ENCODE data around the gene EDN1.

The EDN1 gene

DNA sequence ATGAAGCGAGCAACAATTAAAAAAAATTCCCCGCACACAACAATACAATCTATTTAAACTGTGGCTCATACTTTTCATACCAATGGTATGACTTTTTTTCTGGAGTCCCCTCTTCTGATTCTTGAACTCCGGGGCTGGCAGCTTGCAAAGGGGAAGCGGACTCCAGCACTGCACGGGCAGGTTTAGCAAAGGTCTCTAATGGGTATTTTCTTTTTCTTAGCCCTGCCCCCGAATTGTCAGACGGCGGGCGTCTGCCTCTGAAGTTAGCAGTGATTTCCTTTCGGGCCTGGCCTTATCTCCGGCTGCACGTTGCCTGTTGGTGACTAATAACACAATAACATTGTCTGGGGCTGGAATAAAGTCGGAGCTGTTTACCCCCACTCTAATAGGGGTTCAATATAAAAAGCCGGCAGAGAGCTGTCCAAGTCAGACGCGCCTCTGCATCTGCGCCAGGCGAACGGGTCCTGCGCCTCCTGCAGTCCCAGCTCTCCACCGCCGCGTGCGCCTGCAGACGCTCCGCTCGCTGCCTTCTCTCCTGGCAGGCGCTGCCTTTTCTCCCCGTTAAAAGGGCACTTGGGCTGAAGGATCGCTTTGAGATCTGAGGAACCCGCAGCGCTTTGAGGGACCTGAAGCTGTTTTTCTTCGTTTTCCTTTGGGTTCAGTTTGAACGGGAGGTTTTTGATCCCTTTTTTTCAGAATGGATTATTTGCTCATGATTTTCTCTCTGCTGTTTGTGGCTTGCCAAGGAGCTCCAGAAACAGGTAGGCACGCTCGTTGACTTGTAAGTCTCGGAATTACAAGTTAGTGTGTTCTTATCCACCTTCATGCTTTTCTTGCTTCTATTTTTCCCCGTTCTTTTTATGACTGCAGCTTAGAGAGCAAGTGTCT is at the start of gene EDN1:
Gene EDN1 (plus strand): TSS at position 429 of the 888 bp plus-strand sequence. CDS start 269 bp downstream, at position 698.
- Histone ChIP-seq H3K4me3 (IDR thresholded peaks at IDR 0.05; ENCODE audit: insufficient read depth, low read depth, low read length) (peak within 1 kb of the TSS; percentile 52), H3K27ac (no peak within 1 kb of the TSS), H2AFZ (ENCODE audit: low read depth) (peak within 1 kb of the TSS; percentile 96), H4K20me1 (ENCODE audit: insufficient read depth) (no peaks in the 10 kb centered on the region), H3K4me2 (peak within 1 kb of the TSS; percentile 95), H3K9ac (peak within 1 kb of the TSS; percentile 38; the same call in 1 of the 2 replicates), H3K27me3 (ENCODE audit: insufficient read depth, low read depth) (no peaks in the 10 kb centered on the region), H3K79me2 (ENCODE audit: insufficient read depth, low read depth) (no peaks in the 10 kb centered on the region), H3K4me1 (ENCODE audit: low read depth, poor library complexity, severe bottlenecking) (peaks cover 6% of the 10 kb centered on the region), H3K36me3 (ENCODE audit: insufficient read depth) (no peaks in the 10 kb centered on the region)
- TF ChIP-seq, protein P1, sequence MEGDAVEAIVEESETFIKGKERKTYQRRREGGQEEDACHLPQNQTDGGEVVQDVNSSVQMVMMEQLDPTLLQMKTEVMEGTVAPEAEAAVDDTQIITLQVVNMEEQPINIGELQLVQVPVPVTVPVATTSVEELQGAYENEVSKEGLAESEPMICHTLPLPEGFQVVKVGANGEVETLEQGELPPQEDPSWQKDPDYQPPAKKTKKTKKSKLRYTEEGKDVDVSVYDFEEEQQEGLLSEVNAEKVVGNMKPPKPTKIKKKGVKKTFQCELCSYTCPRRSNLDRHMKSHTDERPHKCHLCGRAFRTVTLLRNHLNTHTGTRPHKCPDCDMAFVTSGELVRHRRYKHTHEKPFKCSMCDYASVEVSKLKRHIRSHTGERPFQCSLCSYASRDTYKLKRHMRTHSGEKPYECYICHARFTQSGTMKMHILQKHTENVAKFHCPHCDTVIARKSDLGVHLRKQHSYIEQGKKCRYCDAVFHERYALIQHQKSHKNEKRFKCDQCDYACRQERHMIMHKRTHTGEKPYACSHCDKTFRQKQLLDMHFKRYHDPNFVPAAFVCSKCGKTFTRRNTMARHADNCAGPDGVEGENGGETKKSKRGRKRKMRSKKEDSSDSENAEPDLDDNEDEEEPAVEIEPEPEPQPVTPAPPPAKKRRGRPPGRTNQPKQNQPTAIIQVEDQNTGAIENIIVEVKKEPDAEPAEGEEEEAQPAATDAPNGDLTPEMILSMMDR (conservative IDR thresholded peaks at IDR 0.05; ENCODE audit: low read depth, low read length), result peak; percentile 13

DNA sequence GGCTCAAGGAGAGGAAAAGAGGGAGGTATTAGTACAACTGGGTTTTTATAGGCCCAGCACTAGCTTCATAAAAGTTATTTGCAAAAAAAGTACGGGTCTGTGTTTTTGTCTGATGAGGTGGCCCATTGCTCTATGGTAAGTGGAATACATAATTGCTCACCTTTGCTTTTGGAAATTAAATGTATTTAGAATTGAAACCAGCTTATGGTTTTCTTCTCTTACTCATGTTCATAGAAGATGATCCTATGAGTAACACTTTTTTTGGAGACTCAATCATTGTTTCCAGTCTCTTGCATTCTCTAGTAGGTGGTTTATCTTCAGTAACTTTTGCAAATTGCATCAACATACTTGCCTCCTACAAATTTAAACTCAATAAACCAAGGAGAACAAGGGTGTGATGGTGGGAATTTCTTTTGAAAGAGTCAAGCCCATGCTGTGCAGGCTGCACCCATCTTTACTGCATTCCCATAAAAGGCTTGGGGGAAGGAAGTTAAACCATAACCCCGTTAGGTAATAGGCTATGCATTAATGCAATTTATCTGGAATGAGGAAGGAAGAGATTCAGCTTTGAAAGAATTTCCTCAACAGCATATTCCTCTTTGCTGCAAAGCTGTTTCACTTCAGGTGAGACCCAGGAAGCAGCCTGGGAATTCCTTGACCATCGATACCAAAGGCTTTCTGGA is 48.5 kb upstream of the EDN1 start:
- H3K79me2 ChIP-seq (ENCODE audit: insufficient read depth, low read depth), result no peaks in the 10 kb centered on the region
- no peaks in the 10 kb centered on the region for H4K20me1 ChIP-seq (ENCODE audit: insufficient read depth)
- H3K4me2 ChIP-seq, result no peak overlapping the region
- H3K4me1 ChIP-seq (ENCODE audit: low read depth, poor library complexity, severe bottlenecking), result no peaks in the 10 kb centered on the region
- TF ChIP-seq, protein P1 (conservative IDR thresholded peaks at IDR 0.05; ENCODE audit: low read depth, low read length), result no peak
- H2AFZ ChIP-seq (ENCODE audit: low read depth), result no peak overlapping the region
- no peak overlapping the region for H3K9ac ChIP-seq
- no peak overlapping the region for H3K27ac ChIP-seq
- H3K4me3 ChIP-seq (IDR thresholded peaks at IDR 0.05; ENCODE audit: insufficient read depth, low read depth, low read length), result no peak overlapping the region
- no peaks in the 10 kb centered on the region for H3K27me3 ChIP-seq (ENCODE audit: insufficient read depth, low read depth)
- H3K36me3 ChIP-seq (ENCODE audit: insufficient read depth), result no peaks in the 10 kb centered on the region

DNA sequence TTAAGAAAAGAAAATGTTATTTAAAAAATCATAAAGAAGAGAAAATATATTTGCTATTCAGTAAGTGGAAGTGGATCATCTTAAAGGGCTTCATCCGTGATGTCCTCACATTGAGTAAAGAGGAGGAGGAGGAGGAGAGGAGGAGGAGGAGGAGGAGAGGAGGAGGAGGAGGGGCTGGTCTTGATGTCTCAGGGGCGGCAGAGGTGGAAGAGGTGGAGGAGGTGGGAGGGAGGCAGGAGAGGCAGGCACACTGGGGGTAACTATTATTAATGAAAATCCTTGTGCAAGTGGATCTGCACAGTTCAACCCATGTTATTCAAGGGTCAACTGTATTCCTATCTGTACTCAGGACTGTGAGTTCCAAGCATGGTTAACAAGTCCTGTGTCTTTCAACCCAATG is 47.0 kb upstream of the EDN1 start:
- Histone ChIP-seq H2AFZ (ENCODE audit: low read depth) (no peak overlapping the region), H4K20me1 (ENCODE audit: insufficient read depth) (no peaks in the 10 kb centered on the region)

DNA sequence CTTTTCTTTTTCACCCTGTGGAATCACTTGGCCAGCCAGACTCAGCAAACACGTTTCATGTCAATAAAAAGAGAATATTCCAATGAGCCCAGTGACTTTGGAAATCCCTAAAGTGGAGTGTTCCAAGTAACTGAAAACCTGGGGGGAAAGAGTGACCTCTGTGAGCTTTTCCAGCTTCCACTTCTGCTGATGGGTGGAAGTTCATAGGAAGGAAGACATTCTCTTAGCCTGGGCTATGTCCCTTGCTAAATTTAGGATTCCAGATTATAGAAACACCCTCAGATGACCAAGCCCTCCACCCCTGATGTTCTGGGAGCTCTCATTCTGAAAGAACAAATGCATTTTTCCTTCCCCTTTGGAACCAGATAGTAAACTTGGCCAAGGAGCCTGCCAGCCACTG is 44.8 kb upstream of the EDN1 start:
- Histone ChIP-seq H3K36me3 (ENCODE audit: insufficient read depth) (no peaks in the 10 kb centered on the region), H3K4me2 (no peak overlapping the region), H3K4me1 (ENCODE audit: low read depth, poor library complexity, severe bottlenecking) (no peaks in the 10 kb centered on the region)

More for the DNA sequence above, 47.0 kb upstream of the EDN1 start:
- no peaks in the 10 kb centered on the region for H3K27me3 ChIP-seq (ENCODE audit: insufficient read depth, low read depth)
- H3K4me3 ChIP-seq (IDR thresholded peaks at IDR 0.05; ENCODE audit: insufficient read depth, low read depth, low read length), result no peak overlapping the region
- no peak overlapping the region for H3K9ac ChIP-seq
- H3K36me3 ChIP-seq (ENCODE audit: insufficient read depth), result no peaks in the 10 kb centered on the region
- TF ChIP-seq, protein P1 (conservative IDR thresholded peaks at IDR 0.05; ENCODE audit: low read depth, low read length), result no peak
- H3K27ac ChIP-seq, result no peak overlapping the region
- no peaks in the 10 kb centered on the region for H3K79me2 ChIP-seq (ENCODE audit: insufficient read depth, low read depth)
- no peak overlapping the region for H3K4me2 ChIP-seq
- no peaks in the 10 kb centered on the region for H3K4me1 ChIP-seq (ENCODE audit: low read depth, poor library complexity, severe bottlenecking)

More for the DNA sequence above, 44.8 kb upstream of the EDN1 start:
- no peak overlapping the region for H3K9ac ChIP-seq
- H3K4me3 ChIP-seq (IDR thresholded peaks at IDR 0.05; ENCODE audit: insufficient read depth, low read depth, low read length), result no peak overlapping the region
- H3K27ac ChIP-seq, result no peak overlapping the region
- TF ChIP-seq, protein P1 (conservative IDR thresholded peaks at IDR 0.05; ENCODE audit: low read depth, low read length), result no peak
- no peaks in the 10 kb centered on the region for H3K79me2 ChIP-seq (ENCODE audit: insufficient read depth, low read depth)
- H4K20me1 ChIP-seq (ENCODE audit: insufficient read depth), result no peaks in the 10 kb centered on the region
- H3K27me3 ChIP-seq (ENCODE audit: insufficient read depth, low read depth), result no peaks in the 10 kb centered on the region
- no peak overlapping the region for H2AFZ ChIP-seq (ENCODE audit: low read depth)
